ENCODE results near the gene ERC1. TPM values are rescaled to one million over a fixed set of nuclear protein-coding genes. Genes with fewer than 3 reads are reported as not detected.

The ERC1 gene
- total and polyA plus RNA-seq, 8 donors = 34.9 to 64.9 (median 40.8) TPM

GRCh38 chr12:989051-989450 lies 2.0 kb upstream of the ERC1 start:
- DNase-seq = no peak
- peak overlapping the region; percentile 96 to 98 for H3K27ac ChIP-seq
- TF ChIP-seq CTCF (IDR thresholded peaks at IDR 0.05) = no peak
- no peak for ATAC-seq
- no peaks in the 10 kb centered on the region for H3K36me3 ChIP-seq
- H3K9me3 ChIP-seq = no peaks in the 10 kb centered on the region
- no peaks in the 10 kb centered on the region for H3K27me3 ChIP-seq
- peaks cover 10 to 39% of the 10 kb centered on the region in 2 donors for H3K4me1 ChIP-seq
- intact Hi-C loops (cut with DNase I) = no loop called here
- H3K4me3 ChIP-seq = no peak overlapping the region

GRCh38 chr12:989751-990660 lies 1.0 kb upstream of the ERC1 start:
- Histone ChIP-seq H3K9me3 (no peaks in the 10 kb centered on the region), H3K4me1 (peaks cover 10 to 47% of the 10 kb centered on the region in 2 donors), H3K36me3 (no peaks in the 10 kb centered on the region), H3K4me3 (peak overlapping the region; percentile 80 to 85), H3K27me3 (no peaks in the 10 kb centered on the region), H3K27ac (peak overlapping the region; percentile 96 to 98)
- DNase-seq (peak; percentile 36 to 89 (median 66)), ATAC-seq (peak; percentile 58)
- no peak for TF ChIP-seq CTCF (IDR thresholded peaks at IDR 0.05)
- intact Hi-C loops (cut with DNase I) = no loop called here

GRCh38 chr12:991350-992333 lies 619 bp downstream of the ERC1 start:
- H3K27me3 ChIP-seq = no peaks in the 10 kb centered on the region
- TF ChIP-seq CTCF (IDR thresholded peaks at IDR 0.05) = no peak
- H3K27ac ChIP-seq = peak overlapping the region; percentile 96 to 98
- peak overlapping the region; percentile 80 to 85 for H3K4me3 ChIP-seq
- H3K36me3 ChIP-seq = no peaks in the 10 kb centered on the region
- ATAC-seq (peak; percentile 39), DNase-seq (peak in 2 of 4 donors; percentile 68 to 70)
- intact Hi-C loops (cut with DNase I) = no loop called here
- H3K4me1 ChIP-seq = peaks cover 10 to 63% of the 10 kb centered on the region in 2 donors
- H3K9me3 ChIP-seq = no peaks in the 10 kb centered on the region

- DNase-seq = no peak
- H3K27ac ChIP-seq = no peak overlapping the region
- ATAC-seq = no peak
- no peaks in the 10 kb centered on the region for H3K36me3 ChIP-seq
- H3K9me3 ChIP-seq = no peaks in the 10 kb centered on the region
- peaks cover 10 to 68% of the 10 kb centered on the region in 2 donors for H3K4me1 ChIP-seq
- intact Hi-C loops (cut with DNase I) = no loop called here
- H3K27me3 ChIP-seq = no peaks in the 10 kb centered on the region
- no peak overlapping the region for H3K4me3 ChIP-seq
- no peak for TF ChIP-seq CTCF (IDR thresholded peaks at IDR 0.05)
Measured at GRCh38 chr12:992647-993046, 1.6 kb downstream of the ERC1 start.
